ENCODE measurements around the gene ERMARD.
"Not testable (repeated sequence)": the region's sequence is repeated elsewhere in the genome, so short reads cannot be mapped to it uniquely, and the experiment has no call there.

Gene ERMARD

DNA sequence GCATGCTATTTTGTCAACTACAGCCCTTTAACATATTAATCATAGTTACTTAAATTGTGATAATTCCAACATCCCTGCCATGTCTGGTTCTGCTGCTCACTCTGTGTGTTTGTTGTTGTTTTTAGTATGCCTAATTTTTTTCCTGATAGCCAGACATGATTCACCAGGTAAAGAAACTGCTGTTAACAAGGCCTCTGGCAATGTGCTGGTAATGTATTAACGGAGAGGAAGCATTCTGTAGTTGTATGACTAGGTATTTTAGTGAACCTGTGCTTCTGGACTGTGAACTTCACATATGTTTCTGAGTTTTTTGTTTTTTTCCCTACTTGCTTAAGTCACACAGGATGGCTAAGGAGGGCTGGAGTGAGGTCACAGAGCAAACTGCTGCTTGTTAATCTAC, 4.9 kb upstream of the ERMARD start:
- no peak overlapping the region for H3K4me3 ChIP-seq (ENCODE audit: low read length)
- no peaks in the 10 kb centered on the region for H3K27me3 ChIP-seq (ENCODE audit: control insufficient read depth, insufficient read depth, low read length)
- H3K36me3 ChIP-seq (ENCODE audit: control insufficient read depth, insufficient read depth, low read length): no peaks in the 10 kb centered on the region
- H3K4me1 ChIP-seq (ENCODE audit: control insufficient read depth, insufficient read depth, low read length): peaks cover 10% of the 10 kb centered on the region
- no peak overlapping the region for H3K27ac ChIP-seq (ENCODE audit: low read depth, low read length)
- no peak overlapping the region for H3K9ac ChIP-seq (ENCODE audit: low read length)

GRCh38 chr6:169752074-169752623, 727 bp downstream of the ERMARD start:
- Histone ChIP-seq H3K27ac (ENCODE audit: low read depth, low read length) (peak overlapping the region; percentile 89), H3K9ac (ENCODE audit: low read length) (peak overlapping the region; percentile 98), H3K36me3 (ENCODE audit: control insufficient read depth, insufficient read depth, low read length) (no peaks in the 10 kb centered on the region), H3K4me3 (ENCODE audit: low read length) (peak overlapping the region; percentile 81), H3K27me3 (ENCODE audit: control insufficient read depth, insufficient read depth, low read length) (no peaks in the 10 kb centered on the region), H3K4me1 (ENCODE audit: control insufficient read depth, insufficient read depth, low read length) (peaks cover 15% of the 10 kb centered on the region)

DNA sequence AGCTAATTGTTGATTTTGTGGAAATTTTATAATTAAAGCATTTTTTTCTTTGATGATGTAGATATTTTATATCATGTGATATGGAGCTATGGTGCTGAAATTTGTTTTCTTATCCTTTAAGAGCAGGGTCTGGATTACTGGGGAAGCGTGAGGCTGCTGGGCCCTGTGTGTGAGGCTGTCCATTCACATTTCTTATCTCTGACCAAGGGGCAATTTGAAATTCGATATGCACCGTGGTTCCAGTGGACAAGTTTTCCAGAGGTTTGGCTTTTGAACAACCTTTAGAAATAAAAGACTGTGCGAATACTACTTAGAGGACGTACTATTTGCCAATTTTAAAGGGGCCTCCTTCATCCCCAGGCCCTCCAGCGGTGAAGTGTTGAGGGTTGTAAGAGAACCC, 3.7 kb downstream of the ERMARD start:
- peaks cover 13% of the 10 kb centered on the region for H3K4me1 ChIP-seq (ENCODE audit: control insufficient read depth, insufficient read depth, low read length)
- H3K27ac ChIP-seq (ENCODE audit: low read depth, low read length): no peak overlapping the region
- H3K4me3 ChIP-seq (ENCODE audit: low read length): no peak overlapping the region
- peaks cover 12% of the 10 kb centered on the region for H3K36me3 ChIP-seq (ENCODE audit: control insufficient read depth, insufficient read depth, low read length)
- H3K27me3 ChIP-seq (ENCODE audit: control insufficient read depth, insufficient read depth, low read length): no peaks in the 10 kb centered on the region
- H3K9ac ChIP-seq (ENCODE audit: low read length): no peak overlapping the region

GRCh38 chr6:169763308-169763707, 11.9 kb downstream of the ERMARD start:
- Histone ChIP-seq H3K27ac (ENCODE audit: low read depth, low read length) (no peak overlapping the region), H3K9ac (ENCODE audit: low read length) (no peak overlapping the region), H3K27me3 (ENCODE audit: control insufficient read depth, insufficient read depth, low read length) (no peaks in the 10 kb centered on the region), H3K36me3 (ENCODE audit: control insufficient read depth, insufficient read depth, low read length) (peaks cover 25% of the 10 kb centered on the region), H3K4me1 (ENCODE audit: control insufficient read depth, insufficient read depth, low read length) (no peaks in the 10 kb centered on the region), H3K4me3 (ENCODE audit: low read length) (no peak overlapping the region)

DNA sequence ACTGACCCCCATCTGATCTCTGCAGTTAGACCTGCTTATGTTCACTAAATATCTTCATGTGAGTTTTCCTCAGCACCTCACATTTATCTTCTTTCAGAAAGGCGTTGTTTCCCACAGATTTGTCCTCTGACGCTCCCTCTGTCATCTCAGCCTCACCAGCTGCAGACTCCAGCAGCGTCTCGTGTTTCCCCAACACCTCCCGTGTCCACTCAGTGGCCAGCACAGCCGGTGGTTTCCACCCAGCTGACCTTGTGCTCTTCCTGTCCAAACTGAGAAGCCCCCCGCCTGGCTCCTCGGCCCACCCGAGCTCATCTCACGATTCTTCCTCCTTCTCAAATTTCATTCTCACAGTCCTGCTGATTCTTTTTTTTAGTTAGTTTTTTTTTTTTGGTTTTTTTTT, 12.5 kb downstream of the ERMARD start:
- no peak overlapping the region for H3K4me3 ChIP-seq (ENCODE audit: low read length)
- H3K9ac ChIP-seq (ENCODE audit: low read length): no peak overlapping the region
- peaks cover 25% of the 10 kb centered on the region for H3K36me3 ChIP-seq (ENCODE audit: control insufficient read depth, insufficient read depth, low read length)
- no peaks in the 10 kb centered on the region for H3K4me1 ChIP-seq (ENCODE audit: control insufficient read depth, insufficient read depth, low read length)
- no peak overlapping the region for H3K27ac ChIP-seq (ENCODE audit: low read depth, low read length)
- no peaks in the 10 kb centered on the region for H3K27me3 ChIP-seq (ENCODE audit: control insufficient read depth, insufficient read depth, low read length)

- H3K4me1 ChIP-seq (ENCODE audit: control insufficient read depth, insufficient read depth, low read length); H3K4me3 ChIP-seq (ENCODE audit: low read length); H3K27ac ChIP-seq (ENCODE audit: low read depth, low read length); H3K9ac ChIP-seq (ENCODE audit: low read length); H3K27me3 ChIP-seq (ENCODE audit: control insufficient read depth, insufficient read depth, low read length): not testable (repeated sequence)
- peaks cover 11% of the 10 kb centered on the region for H3K36me3 ChIP-seq (ENCODE audit: control insufficient read depth, insufficient read depth, low read length)
Measured at GRCh38 chr6:169765789-169766188, 14.4 kb downstream of the ERMARD start.

- Histone ChIP-seq H3K27me3 (ENCODE audit: control insufficient read depth, insufficient read depth, low read length) (no peaks in the 10 kb centered on the region), H3K9ac (ENCODE audit: low read length) (no peak overlapping the region), H3K4me3 (ENCODE audit: low read length) (no peak overlapping the region), H3K4me1 (ENCODE audit: control insufficient read depth, insufficient read depth, low read length) (no peaks in the 10 kb centered on the region), H3K36me3 (ENCODE audit: control insufficient read depth, insufficient read depth, low read length) (peaks cover 11% of the 10 kb centered on the region), H3K27ac (ENCODE audit: low read depth, low read length) (no peak overlapping the region)
Measured at GRCh38 chr6:169766232-169766631, 14.8 kb downstream of the ERMARD start.

DNA sequence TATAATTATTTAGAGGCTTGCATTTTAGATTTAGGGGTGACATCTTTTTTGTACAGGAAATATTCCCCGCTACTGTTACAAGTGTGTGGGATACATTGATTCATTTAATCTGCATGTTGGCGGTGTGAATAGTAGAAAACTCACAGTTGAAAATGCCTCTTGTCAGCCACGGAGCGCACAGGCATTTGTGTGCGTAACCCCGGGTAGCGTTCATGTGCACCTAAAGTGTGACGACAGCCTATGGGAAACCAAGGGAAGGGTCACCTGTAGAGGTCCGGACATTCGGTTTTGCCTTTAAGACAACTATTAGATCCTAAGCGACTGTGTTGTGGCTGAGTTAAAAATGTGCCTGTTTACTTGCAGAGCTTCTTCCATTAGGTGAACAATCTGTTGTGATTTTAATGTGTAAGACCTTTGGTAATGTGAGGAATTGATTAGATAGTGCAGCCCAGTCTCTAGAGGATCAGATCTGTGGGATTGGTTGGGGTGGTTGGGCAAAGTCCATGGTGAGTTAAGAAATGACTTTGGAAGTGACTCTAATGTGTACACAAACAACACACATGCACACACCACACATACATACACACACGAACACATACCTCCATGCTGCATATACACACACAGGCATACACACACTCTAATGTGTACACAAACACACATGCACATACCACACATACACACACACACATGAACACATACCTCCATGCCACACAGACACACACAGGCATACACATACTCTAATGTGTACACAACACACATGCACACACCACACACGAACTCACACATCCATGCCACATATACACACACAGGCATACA, 15.7 kb downstream of the ERMARD start:
- Histone ChIP-seq H3K4me1 (ENCODE audit: control insufficient read depth, insufficient read depth, low read length) (no peaks in the 10 kb centered on the region), H3K36me3 (ENCODE audit: control insufficient read depth, insufficient read depth, low read length) (peaks cover 12% of the 10 kb centered on the region), H3K27me3 (ENCODE audit: control insufficient read depth, insufficient read depth, low read length) (no peaks in the 10 kb centered on the region), H3K27ac (ENCODE audit: low read depth, low read length) (no peak overlapping the region), H3K4me3 (ENCODE audit: low read length) (no peak overlapping the region), H3K9ac (ENCODE audit: low read length) (no peak overlapping the region)

DNA sequence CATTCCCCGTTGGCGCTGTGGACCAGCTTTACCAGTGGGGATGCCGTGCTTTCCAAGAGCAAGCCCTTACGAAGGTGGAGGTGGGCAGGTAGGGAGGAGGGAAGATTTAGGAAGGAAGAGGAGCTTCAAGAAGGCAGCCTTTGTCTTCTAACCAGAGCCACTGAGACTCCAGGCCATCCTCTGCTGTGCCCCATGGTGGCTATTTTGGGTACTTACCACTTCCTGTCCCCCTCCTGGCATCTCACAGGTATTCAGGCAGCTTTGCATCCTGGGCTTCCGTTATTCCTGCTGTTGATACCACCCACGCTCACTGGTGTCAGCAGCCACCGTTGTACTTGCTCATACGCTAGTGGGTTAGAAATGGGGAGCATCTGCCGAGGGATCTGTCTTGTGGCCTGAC, 22.9 kb downstream of the ERMARD start:
- Histone ChIP-seq H3K36me3 (ENCODE audit: control insufficient read depth, insufficient read depth, low read length) (peaks cover 13% of the 10 kb centered on the region), H3K9ac (ENCODE audit: low read length) (no peak overlapping the region), H3K4me3 (ENCODE audit: low read length) (no peak overlapping the region), H3K27ac (ENCODE audit: low read depth, low read length) (no peak overlapping the region), H3K4me1 (ENCODE audit: control insufficient read depth, insufficient read depth, low read length) (no peaks in the 10 kb centered on the region), H3K27me3 (ENCODE audit: control insufficient read depth, insufficient read depth, low read length) (no peaks in the 10 kb centered on the region)

DNA sequence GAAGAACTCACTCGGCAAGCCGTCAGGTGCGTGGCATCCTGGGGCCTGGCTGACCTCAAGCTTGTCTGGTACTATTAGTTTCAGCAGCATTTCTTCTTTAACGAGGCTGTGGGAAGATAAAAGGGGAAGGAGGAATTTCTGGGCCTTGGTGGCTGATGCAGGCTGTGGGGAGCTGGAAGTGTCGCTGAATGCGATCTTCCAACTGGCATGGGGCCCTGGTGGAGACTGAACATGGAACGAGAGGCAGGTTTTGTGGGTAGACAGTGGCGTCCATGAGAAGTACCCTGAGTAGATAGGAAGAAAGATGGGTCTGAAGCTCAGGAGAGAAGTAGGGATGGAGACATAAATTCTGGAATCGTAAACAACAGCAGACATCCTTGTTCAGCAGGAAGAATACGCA, 23.9 kb downstream of the ERMARD start:
- Histone ChIP-seq H3K27ac (ENCODE audit: low read depth, low read length) (no peak overlapping the region), H3K4me1 (ENCODE audit: control insufficient read depth, insufficient read depth, low read length) (no peaks in the 10 kb centered on the region), H3K4me3 (ENCODE audit: low read length) (no peak overlapping the region), H3K27me3 (ENCODE audit: control insufficient read depth, insufficient read depth, low read length) (no peaks in the 10 kb centered on the region), H3K9ac (ENCODE audit: low read length) (no peak overlapping the region), H3K36me3 (ENCODE audit: control insufficient read depth, insufficient read depth, low read length) (peaks cover 13% of the 10 kb centered on the region)

DNA sequence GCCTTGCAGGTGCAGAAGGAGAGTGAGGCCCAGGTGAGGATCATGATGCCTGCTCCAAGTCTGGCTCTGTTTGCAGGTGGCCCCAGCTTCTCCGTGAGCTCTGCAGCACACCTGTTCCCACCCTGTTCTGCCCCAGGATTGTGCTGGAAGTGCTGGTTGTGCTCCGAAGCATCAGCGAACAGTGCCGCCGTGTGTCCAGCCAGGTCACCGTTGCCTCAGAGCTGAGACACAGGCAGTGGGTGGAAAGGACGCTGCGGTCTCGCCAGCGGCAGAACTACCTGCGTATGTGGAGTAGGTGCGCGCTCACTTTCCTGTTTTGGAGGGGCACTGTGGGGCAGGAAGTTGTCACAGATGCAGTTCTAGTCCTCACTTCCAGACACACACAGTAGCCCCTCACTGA, 25.0 kb downstream of the ERMARD start:
- Histone ChIP-seq H3K4me3 (ENCODE audit: low read length) (no peak overlapping the region), H3K27me3 (ENCODE audit: control insufficient read depth, insufficient read depth, low read length) (no peaks in the 10 kb centered on the region), H3K36me3 (ENCODE audit: control insufficient read depth, insufficient read depth, low read length) (peaks cover 13% of the 10 kb centered on the region), H3K9ac (ENCODE audit: low read length) (no peak overlapping the region), H3K4me1 (ENCODE audit: control insufficient read depth, insufficient read depth, low read length) (no peaks in the 10 kb centered on the region), H3K27ac (ENCODE audit: low read depth, low read length) (no peak overlapping the region)

DNA sequence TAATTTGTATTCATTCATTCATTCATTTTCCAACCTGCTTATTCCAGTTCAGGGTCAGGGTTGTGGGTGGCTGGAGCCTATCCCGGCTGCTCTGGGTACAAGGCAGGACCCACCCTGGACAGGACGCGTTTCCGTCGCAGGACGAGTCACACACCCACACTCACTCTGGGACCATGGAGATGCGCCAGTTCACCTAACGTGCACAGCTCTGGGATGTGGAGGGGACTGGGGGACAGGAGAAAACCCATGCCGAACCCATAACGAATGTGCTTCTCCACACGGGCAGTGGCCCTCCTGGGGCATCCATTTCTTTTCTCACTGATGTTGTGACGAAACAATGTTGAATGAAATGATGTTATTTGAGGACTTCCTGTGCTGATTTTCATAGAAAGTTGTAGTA, 26.5 kb downstream of the ERMARD start:
- no peaks in the 10 kb centered on the region for H3K27me3 ChIP-seq (ENCODE audit: control insufficient read depth, insufficient read depth, low read length)
- no peak overlapping the region for H3K4me3 ChIP-seq (ENCODE audit: low read length)
- peaks cover 9% of the 10 kb centered on the region for H3K36me3 ChIP-seq (ENCODE audit: control insufficient read depth, insufficient read depth, low read length)

GRCh38 chr6:169778646-169779045, 27.2 kb downstream of the ERMARD start:
- H3K4me3 ChIP-seq (ENCODE audit: low read length): no peak overlapping the region
- H3K9ac ChIP-seq (ENCODE audit: low read length): no peak overlapping the region
- no peaks in the 10 kb centered on the region for H3K4me1 ChIP-seq (ENCODE audit: control insufficient read depth, insufficient read depth, low read length)
- H3K27me3 ChIP-seq (ENCODE audit: control insufficient read depth, insufficient read depth, low read length): no peaks in the 10 kb centered on the region
- no peak overlapping the region for H3K27ac ChIP-seq (ENCODE audit: low read depth, low read length)
- peaks cover 9% of the 10 kb centered on the region for H3K36me3 ChIP-seq (ENCODE audit: control insufficient read depth, insufficient read depth, low read length)

More for the DNA sequence above, 26.5 kb downstream of the ERMARD start:
- Histone ChIP-seq H3K27ac (ENCODE audit: low read depth, low read length) (no peak overlapping the region), H3K4me1 (ENCODE audit: control insufficient read depth, insufficient read depth, low read length) (no peaks in the 10 kb centered on the region), H3K9ac (ENCODE audit: low read length) (no peak overlapping the region)
